HepG2 (cell line): ENCODE measurements around the gene STAG3. TPM values are rescaled to one million over a fixed set of nuclear protein-coding genes. Genes with fewer than 3 reads are reported as not detected.

Source experiments
- FOXA3 ChIP-seq: IDR thresholded peaks from 2 replicates; pipeline ENCODE4 v1.6.1; 2016; ENCODE audit warnings: missing genetic modification reagents, missing compliant biosample characterization
- HNRNPLL ChIP-seq: fragments of 200-400 bp; formaldehyde crosslinking; IDR thresholded peaks from 2 replicates; pipeline ENCODE4 v1.6.1; 2017; ENCODE audit warnings: mild to moderate bottlenecking, low read depth, low read length; ENCODE audit not compliant: poor library complexity, severe bottlenecking
- IKZF1 ChIP-seq: fragments of 450-650 bp; IDR thresholded peaks from 2 replicates; pipeline ENCODE4 v1.7.1; 2016
- MED1 ChIP-seq: sonication (generic); formaldehyde crosslinking; IDR thresholded peaks from 2 replicates; pipeline ENCODE4 v1.4.0; 2020; ENCODE audit warnings: missing genetic modification reagents
- MIER3 ChIP-seq: IDR thresholded peaks from 2 replicates; pipeline ENCODE4 v1.6.1; 2016; ENCODE audit warnings: missing compliant biosample characterization, borderline replicate concordance
- MXD1 ChIP-seq: sonication (generic); formaldehyde crosslinking; IDR thresholded peaks from 2 replicates; pipeline ENCODE4 v1.4.0; 2020; ENCODE audit warnings: mild to moderate bottlenecking, missing genetic modification reagents
- RAD21 ChIP-seq: fragments of 450-650 bp; formaldehyde crosslinking; IDR thresholded peaks from 2 replicates; pipeline ENCODE4 v1.5.0; 2020; ENCODE audit warnings: mild to moderate bottlenecking
- SAFB2 ChIP-seq: sonication (generic); formaldehyde crosslinking; IDR thresholded peaks from 2 replicates; pipeline ENCODE4 v1.5.1; 2020; ENCODE audit warnings: missing genetic modification reagents, low read depth, mild to moderate bottlenecking, borderline replicate concordance
- TCF12 ChIP-seq, 2 experiments: fragments of 450-650 bp in 1 of 2; sonication (generic) in 1 of 2; formaldehyde crosslinking in 1 of 2; IDR thresholded peaks; 2 replicates each; pipeline versions ENCODE4 v1.6.1 to v1.8.0; 2017 to 2022; ENCODE audit warnings: antibody characterized with exemption in 1 of 2, mild to moderate bottlenecking in 1 of 2, missing genetic modification reagents in 1 of 2, moderate library complexity in 1 of 2
- ZNF20 ChIP-seq: sonication (generic); formaldehyde crosslinking; IDR thresholded peaks from 2 replicates; pipeline ENCODE4 v1.4.0; 2020; ENCODE audit warnings: mild to moderate bottlenecking, moderate library complexity, missing genetic modification reagents
- ZNF232 ChIP-seq: sonication (generic); formaldehyde crosslinking; IDR thresholded peaks from 2 replicates; pipeline ENCODE4 v1.4.0; 2020; ENCODE audit warnings: missing genetic modification reagents, borderline replicate concordance
- ZNF383 ChIP-seq: sonication (generic); formaldehyde crosslinking; IDR thresholded peaks from 2 replicates; pipeline ENCODE4 v1.4.0; 2020; ENCODE audit warnings: missing genetic modification reagents, mild to moderate bottlenecking, borderline replicate concordance
- ZNF577 ChIP-seq: sonication (generic); formaldehyde crosslinking; IDR thresholded peaks from 2 replicates; pipeline ENCODE4 v1.4.0; 2020; ENCODE audit warnings: mild to moderate bottlenecking, low read depth, missing genetic modification reagents, borderline replicate concordance
- polyA plus RNA-seq, 8 experiments: library from polyadenylated mRNA; depleted of rRNA in 3 of 8; stranded (reverse) in 7 of 8; unstranded in 1 of 8; fragments of >200 nt; fragmentation: Illumina TruSeq in 4 of 8; extraction: Trizol in 4 of 8; gene quantifications; 2 replicates each; pipeline versions ENCODE4 v1.2.1 to v1.2.3, GENCODE V29; 2011 to 2016; ENCODE audit warnings: low read depth in 4 of 8, missing spikeins in 1 of 8, mixed read lengths in 1 of 8; ENCODE audit not compliant: insufficient read depth in 1 of 8
- total RNA-seq, 5 experiments: library from RNA; depleted of rRNA; stranded (reverse); fragments of >200 nt; fragmentation: Illumina TruSeq; extraction: Trizol; gene quantifications; 2 replicates each; pipeline ENCODE4 v1.2.3, GENCODE V29; 2016; ENCODE audit warnings: low read depth in 1 of 5
- TF ChIP-seq, protein P1 (sequence below): sonication (generic); formaldehyde crosslinking; IDR thresholded peaks from 2 replicates; pipeline ENCODE4 v1.4.0; 2020; ENCODE audit warnings: missing genetic modification reagents
- TF ChIP-seq, protein P2 (sequence below): sonication (generic); formaldehyde crosslinking; IDR thresholded peaks from 2 replicates; pipeline ENCODE4 v1.8.0; 2022; ENCODE audit warnings: mild to moderate bottlenecking, missing genetic modification reagents; ENCODE audit not compliant: insufficient replicate concordance
- TF ChIP-seq, protein P3 (sequence below): sonication (generic); formaldehyde crosslinking; IDR thresholded peaks from 2 replicates; pipeline ENCODE4 v1.4.0; 2020; ENCODE audit warnings: missing genetic modification reagents, borderline replicate concordance

The STAG3 gene
- total and polyA plus RNA-seq, 2 of the 13 experiments (the other 11 are each of a cell fraction or from before 2014, with no cell fraction given): 0.09 to 0.33 TPM

DNA sequence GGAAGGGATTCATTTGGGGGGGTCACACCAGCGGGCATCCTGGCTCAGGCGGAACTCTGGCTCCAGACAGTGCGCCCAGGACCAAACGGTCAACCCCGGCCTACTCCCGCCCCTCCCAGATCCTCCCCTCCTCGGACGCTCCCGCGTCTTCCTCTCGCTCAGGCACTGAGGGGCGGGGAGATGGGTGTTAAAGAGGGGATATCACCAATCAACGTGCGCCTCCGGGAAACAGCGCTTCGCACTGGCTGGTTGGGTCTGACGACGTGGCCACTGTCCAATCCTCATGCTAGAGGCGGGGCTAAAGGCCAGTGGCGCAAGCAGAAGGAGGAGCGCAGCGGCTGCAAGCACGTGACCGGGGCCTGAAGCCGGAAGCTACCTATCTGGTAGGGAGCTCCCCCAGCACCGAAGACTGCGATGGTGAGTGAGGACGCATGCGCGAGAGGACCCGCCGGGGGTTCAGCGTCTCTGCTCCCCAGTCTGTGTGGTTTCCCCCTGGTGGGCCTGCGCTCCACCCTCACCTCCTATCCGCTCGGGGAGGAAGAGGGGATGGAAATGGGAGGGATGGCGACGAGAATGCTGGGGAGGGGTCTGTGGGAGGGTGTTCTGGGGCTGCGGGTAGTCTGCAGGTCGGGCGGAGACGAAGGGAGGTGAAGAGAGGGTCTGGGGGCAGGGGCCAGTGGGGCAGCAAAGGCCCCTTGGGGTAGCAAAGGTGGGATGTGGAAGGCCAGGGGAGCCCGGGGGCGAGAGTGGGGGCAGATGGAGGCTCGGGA lies 29.0 kb upstream of the STAG3 start, which contains the start of gene LAMTOR4 (continued):
- TF ChIP-seq, protein P1, sequence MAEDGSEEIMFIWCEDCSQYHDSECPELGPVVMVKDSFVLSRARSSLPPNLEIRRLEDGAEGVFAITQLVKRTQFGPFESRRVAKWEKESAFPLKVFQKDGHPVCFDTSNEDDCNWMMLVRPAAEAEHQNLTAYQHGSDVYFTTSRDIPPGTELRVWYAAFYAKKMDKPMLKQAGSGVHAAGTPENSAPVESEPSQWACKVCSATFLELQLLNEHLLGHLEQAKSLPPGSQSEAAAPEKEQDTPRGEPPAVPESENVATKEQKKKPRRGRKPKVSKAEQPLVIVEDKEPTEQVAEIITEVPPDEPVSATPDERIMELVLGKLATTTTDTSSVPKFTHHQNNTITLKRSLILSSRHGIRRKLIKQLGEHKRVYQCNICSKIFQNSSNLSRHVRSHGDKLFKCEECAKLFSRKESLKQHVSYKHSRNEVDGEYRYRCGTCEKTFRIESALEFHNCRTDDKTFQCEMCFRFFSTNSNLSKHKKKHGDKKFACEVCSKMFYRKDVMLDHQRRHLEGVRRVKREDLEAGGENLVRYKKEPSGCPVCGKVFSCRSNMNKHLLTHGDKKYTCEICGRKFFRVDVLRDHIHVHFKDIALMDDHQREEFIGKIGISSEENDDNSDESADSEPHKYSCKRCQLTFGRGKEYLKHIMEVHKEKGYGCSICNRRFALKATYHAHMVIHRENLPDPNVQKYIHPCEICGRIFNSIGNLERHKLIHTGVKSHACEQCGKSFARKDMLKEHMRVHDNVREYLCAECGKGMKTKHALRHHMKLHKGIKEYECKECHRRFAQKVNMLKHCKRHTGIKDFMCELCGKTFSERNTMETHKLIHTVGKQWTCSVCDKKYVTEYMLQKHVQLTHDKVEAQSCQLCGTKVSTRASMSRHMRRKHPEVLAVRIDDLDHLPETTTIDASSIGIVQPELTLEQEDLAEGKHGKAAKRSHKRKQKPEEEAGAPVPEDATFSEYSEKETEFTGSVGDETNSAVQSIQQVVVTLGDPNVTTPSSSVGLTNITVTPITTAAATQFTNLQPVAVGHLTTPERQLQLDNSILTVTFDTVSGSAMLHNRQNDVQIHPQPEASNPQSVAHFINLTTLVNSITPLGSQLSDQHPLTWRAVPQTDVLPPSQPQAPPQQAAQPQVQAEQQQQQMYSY: peak; percentile 60; the same call in 1 of the 2 replicates
- TF ChIP-seq MED1 (CRISPR knock-in tag): peak; percentile 67; the same call in 1 of the 2 replicates
- no peak for TF ChIP-seq TCF12 (IDR thresholded peaks at IDR 0.05)
- no peak for TF ChIP-seq TCF12 (CRISPR knock-in tag; IDR thresholded peaks at IDR 0.05)
- peak; percentile 76 for TF ChIP-seq HNRNPLL
- TF ChIP-seq ZNF383: no peak
- TF ChIP-seq IKZF1: no peak
- no peak for TF ChIP-seq ZNF20 (CRISPR knock-in tag)
- peak; percentile 47; the same call in 1 of the 2 replicates for TF ChIP-seq FOXA3 (CRISPR knock-in tag)
- no peak for TF ChIP-seq SAFB2 (CRISPR knock-in tag)
- TF ChIP-seq RAD21 (CRISPR knock-in tag): no peak
- TF ChIP-seq, protein P2, sequence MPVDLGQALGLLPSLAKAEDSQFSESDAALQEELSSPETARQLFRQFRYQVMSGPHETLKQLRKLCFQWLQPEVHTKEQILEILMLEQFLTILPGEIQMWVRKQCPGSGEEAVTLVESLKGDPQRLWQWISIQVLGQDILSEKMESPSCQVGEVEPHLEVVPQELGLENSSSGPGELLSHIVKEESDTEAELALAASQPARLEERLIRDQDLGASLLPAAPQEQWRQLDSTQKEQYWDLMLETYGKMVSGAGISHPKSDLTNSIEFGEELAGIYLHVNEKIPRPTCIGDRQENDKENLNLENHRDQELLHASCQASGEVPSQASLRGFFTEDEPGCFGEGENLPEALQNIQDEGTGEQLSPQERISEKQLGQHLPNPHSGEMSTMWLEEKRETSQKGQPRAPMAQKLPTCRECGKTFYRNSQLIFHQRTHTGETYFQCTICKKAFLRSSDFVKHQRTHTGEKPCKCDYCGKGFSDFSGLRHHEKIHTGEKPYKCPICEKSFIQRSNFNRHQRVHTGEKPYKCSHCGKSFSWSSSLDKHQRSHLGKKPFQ (CRISPR knock-in tag): peak; percentile 92
- TF ChIP-seq, protein P3, sequence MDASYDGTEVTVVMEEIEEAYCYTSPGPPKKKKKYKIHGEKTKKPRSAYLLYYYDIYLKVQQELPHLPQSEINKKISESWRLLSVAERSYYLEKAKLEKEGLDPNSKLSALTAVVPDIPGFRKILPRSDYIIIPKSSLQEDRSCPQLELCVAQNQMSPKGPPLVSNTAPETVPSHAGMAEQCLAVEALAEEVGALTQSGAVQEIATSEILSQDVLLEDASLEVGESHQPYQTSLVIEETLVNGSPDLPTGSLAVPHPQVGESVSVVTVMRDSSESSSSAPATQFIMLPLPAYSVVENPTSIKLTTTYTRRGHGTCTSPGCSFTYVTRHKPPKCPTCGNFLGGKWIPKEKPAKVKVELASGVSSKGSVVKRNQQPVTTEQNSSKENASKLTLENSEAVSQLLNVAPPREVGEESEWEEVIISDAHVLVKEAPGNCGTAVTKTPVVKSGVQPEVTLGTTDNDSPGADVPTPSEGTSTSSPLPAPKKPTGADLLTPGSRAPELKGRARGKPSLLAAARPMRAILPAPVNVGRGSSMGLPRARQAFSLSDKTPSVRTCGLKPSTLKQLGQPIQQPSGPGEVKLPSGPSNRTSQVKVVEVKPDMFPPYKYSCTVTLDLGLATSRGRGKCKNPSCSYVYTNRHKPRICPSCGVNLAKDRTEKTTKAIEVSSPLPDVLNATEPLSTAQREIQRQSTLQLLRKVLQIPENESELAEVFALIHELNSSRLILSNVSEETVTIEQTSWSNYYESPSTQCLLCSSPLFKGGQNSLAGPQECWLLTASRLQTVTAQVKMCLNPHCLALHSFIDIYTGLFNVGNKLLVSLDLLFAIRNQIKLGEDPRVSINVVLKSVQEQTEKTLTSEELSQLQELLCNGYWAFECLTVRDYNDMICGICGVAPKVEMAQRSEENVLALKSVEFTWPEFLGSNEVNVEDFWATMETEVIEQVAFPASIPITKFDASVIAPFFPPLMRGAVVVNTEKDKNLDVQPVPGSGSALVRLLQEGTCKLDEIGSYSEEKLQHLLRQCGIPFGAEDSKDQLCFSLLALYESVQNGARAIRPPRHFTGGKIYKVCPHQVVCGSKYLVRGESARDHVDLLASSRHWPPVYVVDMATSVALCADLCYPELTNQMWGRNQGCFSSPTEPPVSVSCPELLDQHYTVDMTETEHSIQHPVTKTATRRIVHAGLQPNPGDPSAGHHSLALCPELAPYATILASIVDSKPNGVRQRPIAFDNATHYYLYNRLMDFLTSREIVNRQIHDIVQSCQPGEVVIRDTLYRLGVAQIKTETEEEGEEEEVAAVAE (CRISPR knock-in tag): peak; percentile 22; the same call in 1 of the 2 replicates
- peak; percentile 64; the same call in 1 of the 2 replicates for TF ChIP-seq MIER3 (CRISPR knock-in tag)
- TF ChIP-seq ZNF232 (CRISPR knock-in tag): peak; percentile 83; the same call in 1 of the 2 replicates
- TF ChIP-seq ZNF577 (CRISPR knock-in tag): no peak
- no peak for TF ChIP-seq MXD1 (CRISPR knock-in tag)
